HFFc6 (cell line): Measurements from ENCODE around the gene TMEM11. TPM values are rescaled to one million over a fixed set of nuclear protein-coding genes. Genes with fewer than 3 reads are reported as not detected.

Experiments
- DNase-seq: peaks from one replicate; pipeline ENCODE4 v3.0.0-alpha.2; 2018
- H3K27ac Mint-ChIP-seq: 2 replicates; pipeline ENCODE4 v1.8.0; 2020; ENCODE audit warnings: mild to moderate bottlenecking, mixed read lengths
- H3K27me3 Mint-ChIP-seq: 2 replicates; pipeline ENCODE4 v1.8.0; 2021; ENCODE audit warnings: mild to moderate bottlenecking, moderate library complexity, mixed read lengths; ENCODE audit not compliant: insufficient read depth
- H3K36me3 Mint-ChIP-seq: 2 replicates; pipeline ENCODE4 v1.8.0; 2021; ENCODE audit warnings: low read depth, mixed read lengths
- H3K4me1 Mint-ChIP-seq: 2 replicates; pipeline ENCODE4 v1.8.0; 2020; ENCODE audit warnings: low read depth, mixed read lengths
- H3K4me3 Mint-ChIP-seq: 2 replicates; pipeline ENCODE4 v1.8.0; 2020; ENCODE audit warnings: mild to moderate bottlenecking, moderate library complexity, mixed read lengths
- H3K9me3 Mint-ChIP-seq: 2 replicates; pipeline ENCODE4 v1.8.0; 2020; ENCODE audit warnings: mild to moderate bottlenecking, mixed read lengths
- total RNA-seq, 6 experiments: library from RNA; stranded (reverse); fragmentation: NEBNext Ultra II Directional; extraction: Animal tissue kit (Norgen Biotek cat#: 25700); gene quantifications; 2 replicates in 1 of 6; 3 replicates in 5 of 6; pipeline ENCODE4 v1.2.3, GENCODE V29; 2021
- TF ChIP-seq, protein P1 (sequence below): fragments of 200-600 bp; sonication (generic); IDR thresholded peaks from 2 replicates; pipeline ENCODE4 v1.5.0; 2021; ENCODE audit warnings: antibody characterized with exemption, mild to moderate bottlenecking

The TMEM11 gene
- total RNA-seq, 6 experiments from 2014 or later, result 32.5 to 37.6 (median 33.9) TPM

DNA sequence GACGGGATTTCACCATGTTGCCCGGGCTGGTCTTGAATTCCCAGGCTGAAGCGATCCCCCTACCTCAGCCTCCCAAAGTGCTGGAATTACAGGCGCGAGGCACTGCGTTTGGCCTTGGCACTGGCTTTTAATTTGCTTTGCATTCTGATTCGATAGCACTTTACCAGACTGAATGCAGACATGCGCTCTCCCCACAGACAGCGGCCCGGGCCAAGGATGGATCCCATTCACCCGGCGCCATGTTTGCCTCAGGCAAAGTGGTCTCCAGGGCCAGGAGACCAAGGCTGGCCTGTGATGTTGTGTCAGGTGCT lies 45.5 kb downstream of the TMEM11 start:
- H3K27me3 Mint-ChIP-seq, result no peaks in the 10 kb centered on the region; the same call in 1 of the 2 replicates
- H3K4me3 Mint-ChIP-seq, result no peak overlapping the region
- H3K4me1 Mint-ChIP-seq, result peaks cover 14% of the 10 kb centered on the region
- H3K36me3 Mint-ChIP-seq, result no peaks in the 10 kb centered on the region; the same call in 1 of the 2 replicates
- no peak overlapping the region for H3K27ac Mint-ChIP-seq
- no peaks in the 10 kb centered on the region for H3K9me3 Mint-ChIP-seq
- TF ChIP-seq, protein P1, sequence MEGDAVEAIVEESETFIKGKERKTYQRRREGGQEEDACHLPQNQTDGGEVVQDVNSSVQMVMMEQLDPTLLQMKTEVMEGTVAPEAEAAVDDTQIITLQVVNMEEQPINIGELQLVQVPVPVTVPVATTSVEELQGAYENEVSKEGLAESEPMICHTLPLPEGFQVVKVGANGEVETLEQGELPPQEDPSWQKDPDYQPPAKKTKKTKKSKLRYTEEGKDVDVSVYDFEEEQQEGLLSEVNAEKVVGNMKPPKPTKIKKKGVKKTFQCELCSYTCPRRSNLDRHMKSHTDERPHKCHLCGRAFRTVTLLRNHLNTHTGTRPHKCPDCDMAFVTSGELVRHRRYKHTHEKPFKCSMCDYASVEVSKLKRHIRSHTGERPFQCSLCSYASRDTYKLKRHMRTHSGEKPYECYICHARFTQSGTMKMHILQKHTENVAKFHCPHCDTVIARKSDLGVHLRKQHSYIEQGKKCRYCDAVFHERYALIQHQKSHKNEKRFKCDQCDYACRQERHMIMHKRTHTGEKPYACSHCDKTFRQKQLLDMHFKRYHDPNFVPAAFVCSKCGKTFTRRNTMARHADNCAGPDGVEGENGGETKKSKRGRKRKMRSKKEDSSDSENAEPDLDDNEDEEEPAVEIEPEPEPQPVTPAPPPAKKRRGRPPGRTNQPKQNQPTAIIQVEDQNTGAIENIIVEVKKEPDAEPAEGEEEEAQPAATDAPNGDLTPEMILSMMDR, result no peak
- DNase-seq, result no peak

DNA sequence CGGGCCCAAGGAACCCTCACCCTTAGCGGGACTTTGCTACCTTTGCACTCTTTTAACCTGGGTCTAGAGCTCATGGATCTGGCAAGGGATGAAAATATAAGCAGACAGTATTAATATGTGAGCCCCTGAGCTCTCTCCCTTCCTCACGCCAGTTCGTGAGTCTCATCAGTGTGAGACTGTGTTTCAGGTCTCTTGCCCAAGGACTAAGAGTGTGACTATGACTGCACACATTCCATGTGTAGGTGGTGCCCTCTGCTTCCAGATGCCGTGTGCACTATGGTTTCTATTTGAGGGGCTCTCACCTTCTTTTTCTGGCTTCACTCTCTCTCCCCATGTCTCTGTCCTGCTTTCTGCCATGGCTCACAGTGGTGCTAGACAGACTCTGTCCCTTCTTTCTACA lies 46.7 kb downstream of the TMEM11 start:
- no peaks in the 10 kb centered on the region; the same call in 1 of the 2 replicates for H3K27me3 Mint-ChIP-seq
- H3K9me3 Mint-ChIP-seq, result no peaks in the 10 kb centered on the region
- TF ChIP-seq, protein P1, result no peak
- peaks cover 19% of the 10 kb centered on the region for H3K4me1 Mint-ChIP-seq
- peak overlapping the region; percentile 5; the same call in 1 of the 2 replicates for H3K27ac Mint-ChIP-seq
- no peak for DNase-seq
- H3K36me3 Mint-ChIP-seq, result no peaks in the 10 kb centered on the region; the same call in 1 of the 2 replicates
- no peak overlapping the region; the same call in 1 of the 2 replicates for H3K4me3 Mint-ChIP-seq

DNA sequence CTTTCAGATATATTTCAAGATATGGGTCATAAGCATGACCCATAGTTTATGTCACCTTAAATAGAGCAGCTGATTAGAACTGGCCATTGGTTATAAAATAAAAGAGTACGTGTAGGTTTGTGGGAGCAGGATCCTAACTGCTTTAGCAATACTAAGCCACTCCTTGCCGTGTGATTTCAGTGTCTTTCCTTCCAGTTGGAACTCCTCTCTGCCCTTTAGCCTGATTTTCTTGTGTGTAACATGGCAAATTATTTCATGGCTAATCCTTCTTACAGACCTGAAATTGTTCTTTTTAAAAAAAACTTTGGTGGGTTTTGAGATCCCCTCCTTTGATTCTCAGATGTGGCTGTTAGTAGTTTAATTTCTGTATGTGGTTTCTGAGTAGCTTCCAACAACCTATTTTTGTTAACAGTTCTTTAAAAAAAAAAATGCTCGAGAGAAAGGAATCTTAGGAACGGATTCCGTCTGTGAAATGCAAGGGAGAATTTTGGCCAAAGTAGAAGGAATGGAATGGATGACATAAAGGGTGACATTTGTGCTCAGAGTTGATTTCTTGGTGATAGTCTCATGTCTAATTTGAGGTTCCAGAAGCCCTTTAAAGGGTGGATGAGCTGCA lies 47.3 kb downstream of the TMEM11 start:
- Mint-ChIP-seq H3K9me3 (no peaks in the 10 kb centered on the region), H3K27me3 (no peaks in the 10 kb centered on the region; the same call in 1 of the 2 replicates), H3K27ac (peak overlapping the region; percentile 5; the same call in 1 of the 2 replicates), H3K36me3 (no peaks in the 10 kb centered on the region; the same call in 1 of the 2 replicates), H3K4me3 (no peak overlapping the region), H3K4me1 (peaks cover 25% of the 10 kb centered on the region)
- TF ChIP-seq, protein P1, result no peak
- no peak for DNase-seq

DNA sequence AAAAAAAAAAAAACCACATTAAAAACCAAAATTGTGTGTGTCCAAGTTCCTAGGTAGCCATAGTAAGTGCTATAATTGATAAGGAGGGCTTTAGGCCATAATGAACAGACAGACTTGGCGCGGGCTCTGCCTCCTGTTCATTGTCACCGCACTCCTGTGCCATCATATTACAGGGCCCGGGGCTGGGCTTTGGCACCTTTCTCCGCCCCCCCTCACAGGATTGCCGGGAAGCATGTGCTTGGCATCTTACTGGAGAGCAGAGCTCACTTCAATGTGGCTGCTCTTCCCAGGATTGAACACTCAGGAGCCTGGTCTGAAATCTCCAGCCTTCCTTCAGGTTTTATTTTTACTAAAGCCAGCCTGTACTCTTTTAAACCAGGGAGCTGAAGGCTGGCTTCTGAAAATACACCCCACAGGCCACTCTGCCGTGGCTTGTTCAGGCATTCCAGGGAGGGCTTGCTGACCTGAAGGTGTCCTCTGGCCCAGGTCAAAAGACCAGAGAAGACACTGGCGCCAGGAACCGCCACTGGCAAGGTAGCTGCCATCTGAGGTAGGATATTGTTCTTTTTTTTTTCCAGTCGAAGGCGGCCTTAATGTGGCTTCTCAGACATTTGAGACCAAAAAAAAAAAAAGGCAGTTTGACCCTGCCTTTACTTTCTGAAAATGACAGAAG lies 47.9 kb downstream of the TMEM11 start:
- H3K27ac Mint-ChIP-seq, result no peak overlapping the region
- DNase-seq, result no peak
- no peak overlapping the region for H3K4me3 Mint-ChIP-seq
- TF ChIP-seq, protein P1, result no peak
- H3K4me1 Mint-ChIP-seq, result peaks cover 32% of the 10 kb centered on the region
- H3K36me3 Mint-ChIP-seq, result no peaks in the 10 kb centered on the region
- H3K27me3 Mint-ChIP-seq, result no peaks in the 10 kb centered on the region; the same call in 1 of the 2 replicates
- H3K9me3 Mint-ChIP-seq, result no peaks in the 10 kb centered on the region

DNA sequence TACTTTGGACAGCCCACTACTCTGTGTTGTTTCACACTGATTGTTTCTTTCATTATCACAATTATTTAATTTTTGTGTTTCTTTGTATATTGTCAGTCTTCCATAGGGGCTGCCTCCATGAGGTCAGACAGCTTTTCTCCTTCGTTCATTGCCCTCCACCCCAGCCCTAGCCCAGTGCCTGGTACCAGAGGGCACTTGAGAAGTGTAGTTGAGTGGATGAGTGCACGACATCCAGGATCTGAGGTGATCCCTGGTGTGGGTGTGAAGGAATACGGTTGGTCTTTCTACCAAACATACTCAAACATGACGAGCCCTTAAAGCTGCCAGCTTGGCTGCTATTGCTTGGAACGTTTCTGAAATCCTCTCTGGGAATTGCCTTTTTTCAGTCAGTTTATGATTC lies 49.3 kb downstream of the TMEM11 start:
- no peaks in the 10 kb centered on the region for H3K9me3 Mint-ChIP-seq
- no peak for DNase-seq

More for the DNA sequence above, 49.3 kb downstream of the TMEM11 start:
- Mint-ChIP-seq H3K27me3 (no peaks in the 10 kb centered on the region; the same call in 1 of the 2 replicates), H3K4me3 (no peak overlapping the region), H3K4me1 (peaks cover 40% of the 10 kb centered on the region), H3K36me3 (no peaks in the 10 kb centered on the region), H3K27ac (no peak overlapping the region)
- TF ChIP-seq, protein P1, result no peak
